BE2C (cell line): ENCODE measurements around the gene ATG7.

Source experiments
- DNase-seq: peaks from one replicate; pipeline ENCODE4 v3.0.0-alpha.2; 2020
- H3K27me3 ChIP-seq: fragments of 250-450 bp; sonication (Bioruptor Pico); 2 replicates; pipeline ENCODE4 v1.5.1; 2020; ENCODE audit warnings: mild to moderate bottlenecking
- H3K36me3 ChIP-seq: fragments of 250-450 bp; sonication (Bioruptor Pico); 2 replicates; pipeline ENCODE4 v1.5.1; 2020; ENCODE audit warnings: mild to moderate bottlenecking
- H3K4me1 ChIP-seq: fragments of 250-450 bp; sonication (Bioruptor Pico); 2 replicates; pipeline ENCODE4 v1.5.1; 2020
- H3K4me3 ChIP-seq: 2 replicates; pipeline ENCODE4 v1.5.1; 2011; ENCODE audit warnings: low read depth, low read length
- H3K9me3 ChIP-seq: fragments of 250-450 bp; sonication (Bioruptor Pico); 2 replicates; pipeline ENCODE4 v1.5.1; 2020
- CTCF ChIP-seq: IDR thresholded peaks from 2 replicates; pipeline ENCODE4 v1.5.1; 2012; ENCODE audit warnings: mild to moderate bottlenecking, low read depth, low read length

The ATG7 gene

GRCh38 chr3:11297126-11297525 lies 24.9 kb downstream of the ATG7 start:
- H3K4me1 ChIP-seq: no peaks in the 10 kb centered on the region
- no peak for TF ChIP-seq CTCF
- no peak overlapping the region for H3K4me3 ChIP-seq
- no peaks in the 10 kb centered on the region for H3K36me3 ChIP-seq
- DNase-seq: no peak
- no peaks in the 10 kb centered on the region for H3K27me3 ChIP-seq
- no peaks in the 10 kb centered on the region for H3K9me3 ChIP-seq

GRCh38 chr3:11300970-11301369 lies 28.8 kb downstream of the ATG7 start:
- no peak overlapping the region for H3K4me3 ChIP-seq
- no peak for DNase-seq
- no peak for TF ChIP-seq CTCF
- H3K4me1 ChIP-seq: no peaks in the 10 kb centered on the region
- no peaks in the 10 kb centered on the region for H3K36me3 ChIP-seq
- no peaks in the 10 kb centered on the region for H3K27me3 ChIP-seq
- H3K9me3 ChIP-seq: no peaks in the 10 kb centered on the region

GRCh38 chr3:11302444-11302843 lies 30.2 kb downstream of the ATG7 start:
- no peaks in the 10 kb centered on the region for H3K4me1 ChIP-seq
- TF ChIP-seq CTCF: no peak
- H3K36me3 ChIP-seq: no peaks in the 10 kb centered on the region
- no peaks in the 10 kb centered on the region for H3K9me3 ChIP-seq
- no peak for DNase-seq
- no peak overlapping the region for H3K4me3 ChIP-seq
- no peaks in the 10 kb centered on the region for H3K27me3 ChIP-seq

- no peak overlapping the region for H3K4me3 ChIP-seq
- no peaks in the 10 kb centered on the region for H3K4me1 ChIP-seq
- no peak for DNase-seq
- no peaks in the 10 kb centered on the region for H3K9me3 ChIP-seq
- TF ChIP-seq CTCF: no peak
- no peaks in the 10 kb centered on the region for H3K27me3 ChIP-seq
- H3K36me3 ChIP-seq: no peaks in the 10 kb centered on the region
Observed at GRCh38 chr3:11304175-11304574, 32.0 kb downstream of the ATG7 start.

- H3K36me3 ChIP-seq: no peaks in the 10 kb centered on the region
- no peaks in the 10 kb centered on the region for H3K27me3 ChIP-seq
- no peak overlapping the region for H3K4me3 ChIP-seq
- no peaks in the 10 kb centered on the region for H3K9me3 ChIP-seq
- DNase-seq: no peak
- H3K4me1 ChIP-seq: no peaks in the 10 kb centered on the region
- TF ChIP-seq CTCF: no peak
Observed at GRCh38 chr3:11305509-11305908, 33.3 kb downstream of the ATG7 start.

- DNase-seq: no peak
Observed at GRCh38 chr3:11306817-11307589, 34.8 kb downstream of the ATG7 start.

More at GRCh38 chr3:11306817-11307589, 34.8 kb downstream of the ATG7 start:
- TF ChIP-seq CTCF: no peak
- Histone ChIP-seq H3K4me1 (no peaks in the 10 kb centered on the region), H3K36me3 (no peaks in the 10 kb centered on the region), H3K4me3 (no peak overlapping the region), H3K27me3 (no peaks in the 10 kb centered on the region), H3K9me3 (no peaks in the 10 kb centered on the region)
